PC-9 (cell line): ENCODE measurements around the gene SP6. TPM values are rescaled to one million over a fixed set of nuclear protein-coding genes. Genes with fewer than 3 reads are reported as not detected.

Experiments
- BruUV-seq: library from RNA; stranded (reverse); fragments of 400-500 nt; replicated peaks from 2 replicates; lab custom pipeline; 2021; lab: Mats Ljungman, UMichigan
- CTCF ChIA-PET: fragments of 300-600 bp; sonication (Branson Sonifier 250); formaldehyde crosslinking; loops from one replicate; lab custom pipeline; 2022; ENCODE audit warnings: antibody characterized with exemption; lab: Charles Lee
- POLR2A ChIA-PET: fragments of 300-600 bp; sonication (Branson Sonifier 250); formaldehyde crosslinking; loops from one replicate; lab custom pipeline; 2022; ENCODE audit warnings: antibody characterized with exemption; ENCODE audit not compliant: unreplicated experiment; lab: Charles Lee
- DNase-seq, 2 experiments: peaks; one replicate each; pipeline versions ENCODE4 v3.0.0 to v3.0.0-alpha.2; 2015 to 2022; ENCODE audit warnings: mixed read lengths in 1 of 2
- H2AFZ ChIP-seq: fragments of 200-600 bp; sonication (generic); 2 replicates; pipeline ENCODE4 v1.8.1; 2017; ENCODE audit warnings: antibody characterized with exemption
- H3F3A ChIP-seq: fragments of 200-600 bp; sonication (generic); 2 replicates; pipeline ENCODE4 v1.8.1; 2017; ENCODE audit warnings: antibody characterized with exemption, mild to moderate bottlenecking, low read depth; ENCODE audit not compliant: insufficient read depth
- H3K27ac ChIP-seq: fragments of 200-600 bp; sonication (generic); 2 replicates; pipeline ENCODE4 v1.6.1; 2016; ENCODE audit warnings: mixed run types
- H3K27me3 ChIP-seq: fragments of 200-600 bp; sonication (generic); 2 replicates; pipeline ENCODE4 v1.6.1; 2016; ENCODE audit warnings: low read depth, mixed run types; ENCODE audit not compliant: insufficient read depth
- H3K36me3 ChIP-seq: fragments of 200-600 bp; sonication (generic); 2 replicates; pipeline ENCODE4 v1.6.1; 2016; ENCODE audit warnings: low read depth, mixed run types
- H3K4me1 ChIP-seq: fragments of 200-600 bp; sonication (generic); replicated peaks from 2 replicates; pipeline ENCODE4 v1.6.1; 2016; ENCODE audit warnings: mixed run types; ENCODE audit not compliant: insufficient read depth
- H3K4me2 ChIP-seq: fragments of 200-600 bp; sonication (generic); 2 replicates; pipeline ENCODE4 v1.6.1; 2017; ENCODE audit warnings: mixed run types
- H3K4me3 ChIP-seq: fragments of 200-600 bp; sonication (generic); 2 replicates; pipeline ENCODE4 v1.6.1; 2016; ENCODE audit warnings: mixed run types
- H3K79me2 ChIP-seq: fragments of 200-600 bp; sonication (generic); 2 replicates; pipeline ENCODE4 v1.6.1; 2017; ENCODE audit warnings: low read depth, mixed run types
- H3K9me2 ChIP-seq: fragments of 200-600 bp; sonication (generic); 2 replicates; pipeline ENCODE4 v1.8.1; 2017; ENCODE audit warnings: mild to moderate bottlenecking; ENCODE audit not compliant: insufficient read depth
- H3K9me3 ChIP-seq: fragments of 200-600 bp; sonication (generic); 2 replicates; pipeline ENCODE4 v1.8.1; 2016; ENCODE audit warnings: low read depth; ENCODE audit not compliant: insufficient read depth
- H4K20me1 ChIP-seq: fragments of 200-600 bp; sonication (generic); 2 replicates; pipeline ENCODE4 v1.8.1; 2017; ENCODE audit not compliant: insufficient read depth
- CTCF ChIP-seq: fragments of 200-600 bp; sonication (generic); conservative IDR thresholded peaks from 2 replicates; pipeline ENCODE4 v1.6.1; 2017; ENCODE audit warnings: mixed run types, antibody characterized with exemption, mild to moderate bottlenecking, moderate library complexity
- EZH2 ChIP-seq: fragments of 200-600 bp; sonication (generic); IDR thresholded peaks from 2 replicates; pipeline ENCODE4 v1.8.0; 2017; ENCODE audit warnings: antibody characterized with exemption, low read depth
- intact Hi-C: fragments of 100-400 bp; cut with micrococcal nuclease; formaldehyde crosslinking; loops from one replicate; pipeline ENCODE4 v1.10.0; 2022; ENCODE audit not compliant: unreplicated experiment
- total RNA-seq: library from RNA; stranded (reverse); gene quantifications from 2 replicates; pipeline ENCODE4 v1.2.3, GENCODE V29; 2021

The SP6 gene
- total RNA-seq, 1 experiment from 2014 or later = 13.3 TPM

- intact Hi-C loops = loop anchor here (2.0 kb wide), 1 partner anchor 25 kb away; the partner anchor contains the start of gene OSBPL7
- Histone ChIP-seq H3K4me2 (peak overlapping the region; percentile 30), H3K27ac (no peak overlapping the region), H4K20me1 (peaks cover 8% of the 10 kb centered on the region; the same call in 1 of the 2 replicates), H3K4me1 (peaks cover 80% of the 10 kb centered on the region), H3K9me3 (no peaks in the 10 kb centered on the region), H3K27me3 (no peaks in the 10 kb centered on the region), H3K9me2 (no peaks in the 10 kb centered on the region), H3F3A (peaks cover 51% of the 10 kb centered on the region), H3K36me3 (peaks cover 10% of the 10 kb centered on the region; the same call in 1 of the 2 replicates), H2AFZ (no peak overlapping the region), H3K4me3 (no peak overlapping the region), H3K79me2 (peaks cover 61% of the 10 kb centered on the region)
- CTCF ChIA-PET = interaction anchor here (2.8 kb wide), 1 partner anchor 46 kb away, joined by 6 read pairs; no protein-coding TSS in a partner anchor
- TF ChIP-seq CTCF (no peak), EZH2 (no peak)
- no TSS peak for BruUV-seq
- DNase-seq = no peak
- POLR2A ChIA-PET = interaction anchor here (0.5 to 0.7 kb wide), 2 partner anchors 44 to 348 kb away, joined by 3 to 12 read pairs; no protein-coding TSS in a partner anchor
Measured at GRCh38 chr17:47845716-47846075, 5.3 kb downstream of the SP6 start.

GRCh38 chr17:47844814-47845715 is 5.9 kb downstream of the SP6 start:
- TF ChIP-seq EZH2 (no peak), CTCF (peak; percentile 64; the same call in 1 of the 2 replicates)
- no peaks in the 10 kb centered on the region for H3K9me3 ChIP-seq
- H3K9me2 ChIP-seq = no peaks in the 10 kb centered on the region
- peaks cover 61% of the 10 kb centered on the region for H3K79me2 ChIP-seq
- peak overlapping the region; percentile 40 for H3K27ac ChIP-seq
- H3F3A ChIP-seq = peaks cover 51% of the 10 kb centered on the region
- no peak for DNase-seq
- peaks cover 85% of the 10 kb centered on the region for H3K4me1 ChIP-seq
- H3K4me3 ChIP-seq = no peak overlapping the region
- H3K27me3 ChIP-seq = no peaks in the 10 kb centered on the region
- peak overlapping the region; percentile 30 for H3K4me2 ChIP-seq
- H2AFZ ChIP-seq = no peak overlapping the region
- H3K36me3 ChIP-seq = peaks cover 10% of the 10 kb centered on the region; the same call in 1 of the 2 replicates
- BruUV-seq = no TSS peak
- POLR2A ChIA-PET = interaction anchor here (0.5 kb wide), 2 partner anchors 75 to 347 kb away, joined by 11 to 12 read pairs; no protein-coding TSS in a partner anchor
- CTCF ChIA-PET = interaction anchor here (1.4 to 3.0 kb wide), 4 partner anchors 39 to 48 kb away, joined by 5 to 20 read pairs (median 8); no protein-coding TSS in a partner anchor
- H4K20me1 ChIP-seq = peaks cover 8% of the 10 kb centered on the region; the same call in 1 of the 2 replicates
- intact Hi-C loops = loop anchor here (2.0 kb wide), 1 partner anchor 24 kb away; the partner anchor contains the start of gene OSBPL7

GRCh38 chr17:47844227-47844626 is 6.7 kb downstream of the SP6 start:
- H3F3A ChIP-seq = peaks cover 48% of the 10 kb centered on the region
- intact Hi-C loops = loop anchor here (2.0 kb wide), 1 partner anchor 23 kb away; the partner anchor contains the start of gene OSBPL7
- no peaks in the 10 kb centered on the region for H3K9me3 ChIP-seq
- peaks cover 10% of the 10 kb centered on the region; the same call in 1 of the 2 replicates for H3K36me3 ChIP-seq
- CTCF ChIA-PET = interaction anchor here (1.3 to 3.0 kb wide), 5 partner anchors 40 to 102 kb away, joined by 3 to 20 read pairs (median 6); no protein-coding TSS in a partner anchor
- BruUV-seq = no TSS peak
- TF ChIP-seq CTCF (no peak), EZH2 (no peak)
- no peak overlapping the region for H3K4me3 ChIP-seq
- POLR2A ChIA-PET = interaction anchor here (0.7 to 0.9 kb wide), 2 partner anchors 40 to 397 kb away, joined by 3 to 4 read pairs; no protein-coding TSS in a partner anchor
- H3K9me2 ChIP-seq = no peaks in the 10 kb centered on the region
- peaks cover 87% of the 10 kb centered on the region for H3K4me1 ChIP-seq
- H3K4me2 ChIP-seq = peak overlapping the region; percentile 30
- DNase-seq = peak; percentile 61 to 85
- peak overlapping the region; percentile 40 for H3K27ac ChIP-seq
- peaks cover 4% of the 10 kb centered on the region; the same call in 1 of the 2 replicates for H4K20me1 ChIP-seq
- H3K27me3 ChIP-seq = no peaks in the 10 kb centered on the region
- H2AFZ ChIP-seq = no peak overlapping the region
- H3K79me2 ChIP-seq = peaks cover 61% of the 10 kb centered on the region
